H1 (cell line): Measurements from ENCODE around the gene ABHD14A. TPM values are rescaled to one million over a fixed set of nuclear protein-coding genes. Genes with fewer than 3 reads are reported as not detected.

Source experiments
- BACH1 ChIP-seq: IDR thresholded peaks from 2 replicates; pipeline ENCODE4 v1.6.1; 2012; ENCODE audit warnings: low read length, improper control_type of control experiment
- BRCA1 ChIP-seq: IDR thresholded peaks from 2 replicates; pipeline ENCODE4 v1.6.1; 2012; ENCODE audit warnings: low read depth, low read length, improper control_type of control experiment
- CBX5 ChIP-seq: fragments of 300-800, 300-1000 bp; sonication (generic); IDR thresholded peaks from 2 replicates; pipeline ENCODE4 v1.7.1; 2016; ENCODE audit warnings: antibody characterized with exemption, low read length, low read depth
- JUN ChIP-seq: IDR thresholded peaks from 2 replicates; pipeline ENCODE4 v1.6.1; 2011; ENCODE audit warnings: low read depth, mild to moderate bottlenecking, improper control_type of control experiment, low read length
- NRF1 ChIP-seq: IDR thresholded peaks from 2 replicates; pipeline ENCODE4 v1.6.1; 2011; ENCODE audit warnings: mild to moderate bottlenecking, low read depth, low read length, improper control_type of control experiment
- PHF8 ChIP-seq: fragments of 200-600 bp; sonication (generic); conservative IDR thresholded peaks from 2 replicates; pipeline ENCODE4 v1.7.1; 2012; ENCODE audit warnings: low read depth, mild to moderate bottlenecking, inconsistent platforms, low read length, moderate library complexity
- RNF2 ChIP-seq: fragments of 200-900, 300-1000 bp; sonication (generic); IDR thresholded peaks from 2 replicates; pipeline ENCODE4 v1.7.1; 2016; ENCODE audit warnings: borderline replicate concordance, low read depth, mild to moderate bottlenecking, antibody characterized with exemption, low read length; ENCODE audit not compliant: poor library complexity, severe bottlenecking; ENCODE audit errors: missing control alignments
- SIRT6 ChIP-seq: IDR thresholded peaks from one replicate; pipeline ENCODE4 v1.7.1; 2012; ENCODE audit warnings: low read length, inconsistent platforms
- SP1 ChIP-seq: IDR thresholded peaks from 2 replicates; pipeline ENCODE4 v1.6.1; 2011; ENCODE audit warnings: low read depth, low read length
- polyA plus RNA-seq, 7 experiments: library from polyadenylated mRNA; depleted of rRNA in 3 of 7; stranded (reverse) in 5 of 7; unstranded in 2 of 7; fragments of >200 nt in 5 of 7; fragments of 200-250 nt in 2 of 7; gene quantifications; 1 replicate in 5 of 7; 2 replicates in 1 of 7; 4 replicates in 1 of 7; pipeline versions ENCODE4 v1.2.1 to v1.2.3, GENCODE V29; 2011 to 2013; ENCODE audit warnings: missing spikeins in 2 of 7, mixed read lengths in 2 of 7
- total RNA-seq: library from RNA; stranded (reverse); fragmentation: NEBNext Ultra II Directional; extraction: Animal tissue kit (Norgen Biotek cat#: 25700); gene quantifications from 2 replicates; pipeline ENCODE4 v1.2.1, GENCODE V29; 2021
- TF ChIP-seq, protein P1 (sequence below): fragments of 300-600 bp; sonication (generic); IDR thresholded peaks from 2 replicates; pipeline ENCODE4 v1.7.1; 2012; ENCODE audit warnings: low read length, moderate library complexity, mild to moderate bottlenecking, inconsistent platforms; ENCODE audit not compliant: insufficient replicate concordance

The ABHD14A gene
- total and polyA plus RNA-seq, 2 of the 8 experiments (the other 6 are each of a cell fraction or from before 2014, with no cell fraction given): 4.6 to 9.8 TPM

DNA sequence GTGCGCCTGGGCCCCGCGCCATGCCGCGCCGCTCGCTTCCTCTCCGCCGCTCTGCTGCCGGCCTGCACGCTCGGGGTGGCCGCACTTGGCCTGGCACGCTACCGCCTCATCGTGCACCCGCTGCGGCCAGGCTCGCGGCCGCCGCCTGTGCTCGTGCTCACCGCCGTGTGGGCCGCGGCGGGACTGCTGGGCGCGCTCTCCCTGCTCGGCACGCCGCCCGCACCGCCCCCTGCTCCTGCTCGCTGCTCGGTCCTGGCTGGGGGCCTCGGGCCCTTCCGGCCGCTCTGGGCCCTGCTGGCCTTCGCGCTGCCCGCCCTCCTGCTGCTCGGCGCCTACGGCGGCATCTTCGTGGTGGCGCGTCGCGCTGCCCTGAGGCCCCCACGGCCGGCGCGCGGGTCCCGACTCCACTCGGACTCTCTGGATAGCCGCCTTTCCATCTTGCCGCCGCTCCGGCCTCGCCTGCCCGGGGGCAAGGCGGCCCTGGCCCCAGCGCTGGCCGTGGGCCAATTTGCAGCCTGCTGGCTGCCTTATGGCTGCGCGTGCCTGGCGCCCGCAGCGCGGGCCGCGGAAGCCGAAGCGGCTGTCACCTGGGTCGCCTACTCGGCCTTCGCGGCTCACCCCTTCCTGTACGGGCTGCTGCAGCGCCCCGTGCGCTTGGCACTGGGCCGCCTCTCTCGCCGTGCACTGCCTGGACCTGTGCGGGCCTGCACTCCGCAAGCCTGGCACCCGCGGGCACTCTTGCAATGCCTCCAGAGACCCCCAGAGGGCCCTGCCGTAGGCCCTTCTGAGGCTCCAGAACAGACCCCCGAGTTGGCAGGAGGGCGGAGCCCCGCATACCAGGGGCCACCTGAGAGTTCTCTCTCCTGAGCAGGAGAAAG lies 18.7 kb upstream of the ABHD14A start (continued):
- peak; percentile 45 for TF ChIP-seq RNF2
- no peak for TF ChIP-seq BACH1
- no peak for TF ChIP-seq SIRT6
- TF ChIP-seq BRCA1: no peak
- TF ChIP-seq SP1: no peak
- TF ChIP-seq NRF1: no peak
- no peak for TF ChIP-seq CBX5
- TF ChIP-seq PHF8: 0 out of 2 replicates have a peak, but pooled peaks have one; percentile 18
- TF ChIP-seq, protein P1, sequence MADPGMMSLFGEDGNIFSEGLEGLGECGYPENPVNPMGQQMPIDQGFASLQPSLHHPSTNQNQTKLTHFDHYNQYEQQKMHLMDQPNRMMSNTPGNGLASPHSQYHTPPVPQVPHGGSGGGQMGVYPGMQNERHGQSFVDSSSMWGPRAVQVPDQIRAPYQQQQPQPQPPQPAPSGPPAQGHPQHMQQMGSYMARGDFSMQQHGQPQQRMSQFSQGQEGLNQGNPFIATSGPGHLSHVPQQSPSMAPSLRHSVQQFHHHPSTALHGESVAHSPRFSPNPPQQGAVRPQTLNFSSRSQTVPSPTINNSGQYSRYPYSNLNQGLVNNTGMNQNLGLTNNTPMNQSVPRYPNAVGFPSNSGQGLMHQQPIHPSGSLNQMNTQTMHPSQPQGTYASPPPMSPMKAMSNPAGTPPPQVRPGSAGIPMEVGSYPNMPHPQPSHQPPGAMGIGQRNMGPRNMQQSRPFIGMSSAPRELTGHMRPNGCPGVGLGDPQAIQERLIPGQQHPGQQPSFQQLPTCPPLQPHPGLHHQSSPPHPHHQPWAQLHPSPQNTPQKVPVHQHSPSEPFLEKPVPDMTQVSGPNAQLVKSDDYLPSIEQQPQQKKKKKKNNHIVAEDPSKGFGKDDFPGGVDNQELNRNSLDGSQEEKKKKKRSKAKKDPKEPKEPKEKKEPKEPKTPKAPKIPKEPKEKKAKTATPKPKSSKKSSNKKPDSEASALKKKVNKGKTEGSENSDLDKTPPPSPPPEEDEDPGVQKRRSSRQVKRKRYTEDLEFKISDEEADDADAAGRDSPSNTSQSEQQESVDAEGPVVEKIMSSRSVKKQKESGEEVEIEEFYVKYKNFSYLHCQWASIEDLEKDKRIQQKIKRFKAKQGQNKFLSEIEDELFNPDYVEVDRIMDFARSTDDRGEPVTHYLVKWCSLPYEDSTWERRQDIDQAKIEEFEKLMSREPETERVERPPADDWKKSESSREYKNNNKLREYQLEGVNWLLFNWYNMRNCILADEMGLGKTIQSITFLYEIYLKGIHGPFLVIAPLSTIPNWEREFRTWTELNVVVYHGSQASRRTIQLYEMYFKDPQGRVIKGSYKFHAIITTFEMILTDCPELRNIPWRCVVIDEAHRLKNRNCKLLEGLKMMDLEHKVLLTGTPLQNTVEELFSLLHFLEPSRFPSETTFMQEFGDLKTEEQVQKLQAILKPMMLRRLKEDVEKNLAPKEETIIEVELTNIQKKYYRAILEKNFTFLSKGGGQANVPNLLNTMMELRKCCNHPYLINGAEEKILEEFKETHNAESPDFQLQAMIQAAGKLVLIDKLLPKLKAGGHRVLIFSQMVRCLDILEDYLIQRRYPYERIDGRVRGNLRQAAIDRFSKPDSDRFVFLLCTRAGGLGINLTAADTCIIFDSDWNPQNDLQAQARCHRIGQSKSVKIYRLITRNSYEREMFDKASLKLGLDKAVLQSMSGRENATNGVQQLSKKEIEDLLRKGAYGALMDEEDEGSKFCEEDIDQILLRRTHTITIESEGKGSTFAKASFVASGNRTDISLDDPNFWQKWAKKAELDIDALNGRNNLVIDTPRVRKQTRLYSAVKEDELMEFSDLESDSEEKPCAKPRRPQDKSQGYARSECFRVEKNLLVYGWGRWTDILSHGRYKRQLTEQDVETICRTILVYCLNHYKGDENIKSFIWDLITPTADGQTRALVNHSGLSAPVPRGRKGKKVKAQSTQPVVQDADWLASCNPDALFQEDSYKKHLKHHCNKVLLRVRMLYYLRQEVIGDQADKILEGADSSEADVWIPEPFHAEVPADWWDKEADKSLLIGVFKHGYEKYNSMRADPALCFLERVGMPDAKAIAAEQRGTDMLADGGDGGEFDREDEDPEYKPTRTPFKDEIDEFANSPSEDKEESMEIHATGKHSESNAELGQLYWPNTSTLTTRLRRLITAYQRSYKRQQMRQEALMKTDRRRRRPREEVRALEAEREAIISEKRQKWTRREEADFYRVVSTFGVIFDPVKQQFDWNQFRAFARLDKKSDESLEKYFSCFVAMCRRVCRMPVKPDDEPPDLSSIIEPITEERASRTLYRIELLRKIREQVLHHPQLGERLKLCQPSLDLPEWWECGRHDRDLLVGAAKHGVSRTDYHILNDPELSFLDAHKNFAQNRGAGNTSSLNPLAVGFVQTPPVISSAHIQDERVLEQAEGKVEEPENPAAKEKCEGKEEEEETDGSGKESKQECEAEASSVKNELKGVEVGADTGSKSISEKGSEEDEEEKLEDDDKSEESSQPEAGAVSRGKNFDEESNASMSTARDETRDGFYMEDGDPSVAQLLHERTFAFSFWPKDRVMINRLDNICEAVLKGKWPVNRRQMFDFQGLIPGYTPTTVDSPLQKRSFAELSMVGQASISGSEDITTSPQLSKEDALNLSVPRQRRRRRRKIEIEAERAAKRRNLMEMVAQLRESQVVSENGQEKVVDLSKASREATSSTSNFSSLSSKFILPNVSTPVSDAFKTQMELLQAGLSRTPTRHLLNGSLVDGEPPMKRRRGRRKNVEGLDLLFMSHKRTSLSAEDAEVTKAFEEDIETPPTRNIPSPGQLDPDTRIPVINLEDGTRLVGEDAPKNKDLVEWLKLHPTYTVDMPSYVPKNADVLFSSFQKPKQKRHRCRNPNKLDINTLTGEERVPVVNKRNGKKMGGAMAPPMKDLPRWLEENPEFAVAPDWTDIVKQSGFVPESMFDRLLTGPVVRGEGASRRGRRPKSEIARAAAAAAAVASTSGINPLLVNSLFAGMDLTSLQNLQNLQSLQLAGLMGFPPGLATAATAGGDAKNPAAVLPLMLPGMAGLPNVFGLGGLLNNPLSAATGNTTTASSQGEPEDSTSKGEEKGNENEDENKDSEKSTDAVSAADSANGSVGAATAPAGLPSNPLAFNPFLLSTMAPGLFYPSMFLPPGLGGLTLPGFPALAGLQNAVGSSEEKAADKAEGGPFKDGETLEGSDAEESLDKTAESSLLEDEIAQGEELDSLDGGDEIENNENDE: no peak
- TF ChIP-seq JUN: no peak
